IPS-NIHi11 (cell line): Measurements from ENCODE around the gene TRIAP1.

ENCODE experiments used
- DNase-seq: peaks from one replicate; pipeline ENCODE4 v3.0.0; 2012; ENCODE audit warnings: mixed read lengths, low spot score

TRIAP1 gene

DNA sequence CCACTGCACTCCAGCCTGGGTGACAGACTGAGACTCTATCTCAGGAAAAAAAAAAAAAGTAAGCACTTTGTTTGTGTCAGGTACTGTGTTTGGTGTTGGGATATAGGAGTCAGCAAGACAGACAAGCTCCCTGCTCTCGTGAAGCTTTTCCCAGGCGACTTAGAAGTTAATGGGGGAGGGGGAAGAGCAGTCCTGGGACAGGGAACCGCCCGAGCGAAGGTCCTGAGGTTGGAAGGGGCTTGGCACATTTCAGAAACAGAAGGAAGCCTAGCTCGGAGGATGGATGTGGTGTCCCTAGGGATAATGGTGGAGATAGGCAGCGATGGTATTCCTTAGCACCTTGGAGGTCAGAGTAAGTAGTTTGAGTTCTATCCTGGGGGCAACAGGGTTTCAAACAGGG is 16.8 kb downstream of the TRIAP1 start:
- DNase-seq = no peak

DNA sequence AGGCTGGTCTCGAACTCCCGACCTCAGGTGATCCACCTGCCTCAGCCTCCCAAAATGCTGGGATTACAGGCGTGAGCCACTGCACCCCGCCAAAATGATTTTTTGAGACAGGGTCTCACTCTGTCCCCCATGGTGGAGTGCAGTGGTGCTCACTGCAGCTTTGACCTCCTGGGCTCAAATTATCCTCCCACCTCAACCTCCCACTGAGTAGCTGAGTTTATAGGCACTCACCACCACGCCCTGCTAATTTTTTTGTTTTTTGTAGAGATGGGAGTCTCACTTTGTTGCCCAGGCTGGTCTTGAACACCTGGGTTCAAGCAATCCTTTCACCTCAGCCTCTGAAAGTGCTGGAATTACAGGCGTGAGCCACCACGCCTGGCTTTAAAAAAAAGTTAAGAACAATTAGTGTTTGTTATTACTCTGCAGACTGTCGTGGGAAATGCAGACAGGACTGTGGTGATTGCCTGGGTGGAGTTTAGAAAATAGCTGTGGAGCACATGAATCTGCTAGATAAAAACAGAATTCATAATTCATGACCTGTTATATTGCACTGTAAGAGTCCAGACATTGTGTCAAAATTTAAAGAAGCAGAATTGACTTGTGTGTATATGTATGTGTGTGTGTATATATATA is 17.5 kb downstream of the TRIAP1 start:
- no peak for DNase-seq

DNA sequence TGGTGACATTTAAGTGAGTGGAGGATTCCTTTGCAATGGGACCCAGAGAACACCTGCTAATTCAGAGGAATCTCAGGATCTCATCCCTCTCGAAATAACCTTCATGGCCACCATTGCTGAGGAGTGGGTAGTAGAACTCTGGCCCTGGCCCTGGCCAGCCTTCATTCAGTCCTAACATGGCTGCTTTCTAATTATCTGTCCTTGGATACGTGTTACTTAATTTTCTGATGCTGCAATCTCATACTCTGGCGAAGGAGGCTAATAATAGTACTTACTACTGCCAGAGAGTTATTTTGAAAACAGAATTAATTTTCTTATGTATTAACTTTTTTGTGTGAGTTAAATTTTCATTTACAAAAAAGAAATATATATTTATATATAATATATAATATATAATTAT is 20.4 kb downstream of the TRIAP1 start:
- no peak for DNase-seq

DNA sequence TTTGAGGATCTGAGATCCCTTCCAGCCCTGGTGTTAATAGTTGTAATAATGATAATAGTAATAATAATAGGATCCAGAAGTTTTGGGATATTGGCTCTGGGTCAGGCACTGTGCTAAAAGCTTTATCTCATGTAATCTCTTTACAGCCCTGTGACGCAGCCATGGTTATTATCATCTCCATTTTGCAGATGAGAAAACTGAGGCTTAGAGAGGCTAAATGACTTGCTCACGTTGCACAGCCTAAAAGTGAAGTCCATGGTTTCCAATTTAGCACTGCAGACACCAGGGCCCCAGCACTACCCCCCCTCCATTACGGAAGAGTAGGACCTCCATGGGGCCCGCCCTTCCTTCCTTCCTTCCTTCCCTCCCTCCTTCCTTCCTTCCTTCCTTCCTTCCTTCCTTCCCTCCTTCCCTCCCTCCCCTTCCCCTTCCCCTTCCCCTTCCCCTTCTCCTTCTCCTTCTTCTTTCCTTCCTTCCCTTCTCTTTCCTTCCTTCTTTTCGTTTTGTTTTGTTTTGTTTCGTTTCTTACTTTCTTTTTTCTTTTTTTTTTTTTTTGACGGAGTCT is 23.2 kb downstream of the TRIAP1 start:
- DNase-seq = no peak

DNA sequence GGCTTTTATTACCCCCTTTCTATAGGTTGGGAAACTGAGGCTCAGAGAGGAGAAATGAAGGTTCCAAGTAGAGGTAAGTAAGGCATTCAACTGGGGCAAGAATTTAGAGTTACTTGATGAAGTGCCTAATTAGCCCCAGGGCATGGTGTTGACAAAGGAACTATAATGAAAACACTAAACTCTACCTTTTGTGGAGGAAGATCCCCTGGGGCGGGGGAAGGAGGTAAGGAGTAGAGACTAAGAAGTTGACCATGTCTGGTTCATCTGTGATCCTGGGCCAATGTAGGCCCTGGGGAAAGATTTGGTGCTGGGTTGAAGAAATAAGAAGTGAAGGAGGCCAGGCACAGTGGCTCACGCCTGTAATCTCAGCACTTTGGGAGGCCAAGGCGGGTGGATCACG is 24.5 kb downstream of the TRIAP1 start:
- DNase-seq = no peak

DNA sequence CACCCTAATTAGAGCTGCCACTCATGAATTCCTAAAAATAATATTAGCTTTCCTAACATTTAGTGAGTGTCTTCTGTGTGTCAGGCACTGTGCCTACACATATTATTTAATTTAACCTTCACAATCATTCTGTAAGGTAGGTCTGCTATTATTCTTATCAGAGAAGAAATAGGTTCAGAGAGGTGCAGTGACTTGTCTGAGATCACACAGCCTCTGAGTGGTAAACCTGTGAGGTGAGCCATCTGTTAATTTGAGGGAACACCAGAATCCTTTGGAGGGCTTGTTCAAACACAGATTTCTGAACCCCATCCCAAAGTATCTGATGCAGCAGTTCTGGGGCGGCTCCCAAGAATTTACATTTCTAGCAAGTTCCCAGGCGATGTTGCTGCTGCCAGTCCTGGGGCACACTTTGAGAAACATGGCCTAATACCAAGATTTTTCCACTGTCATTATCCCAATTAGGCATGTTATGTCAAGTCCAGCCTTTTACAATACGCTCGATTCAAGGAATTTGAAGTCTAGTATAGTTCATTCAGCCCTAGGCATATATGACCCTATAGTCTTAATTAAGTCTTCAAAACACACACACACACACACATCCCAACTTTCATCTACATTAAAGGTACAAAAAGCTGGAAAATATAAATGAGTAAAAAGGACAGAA is 28.1 kb downstream of the TRIAP1 start:
- DNase-seq = no peak

DNA sequence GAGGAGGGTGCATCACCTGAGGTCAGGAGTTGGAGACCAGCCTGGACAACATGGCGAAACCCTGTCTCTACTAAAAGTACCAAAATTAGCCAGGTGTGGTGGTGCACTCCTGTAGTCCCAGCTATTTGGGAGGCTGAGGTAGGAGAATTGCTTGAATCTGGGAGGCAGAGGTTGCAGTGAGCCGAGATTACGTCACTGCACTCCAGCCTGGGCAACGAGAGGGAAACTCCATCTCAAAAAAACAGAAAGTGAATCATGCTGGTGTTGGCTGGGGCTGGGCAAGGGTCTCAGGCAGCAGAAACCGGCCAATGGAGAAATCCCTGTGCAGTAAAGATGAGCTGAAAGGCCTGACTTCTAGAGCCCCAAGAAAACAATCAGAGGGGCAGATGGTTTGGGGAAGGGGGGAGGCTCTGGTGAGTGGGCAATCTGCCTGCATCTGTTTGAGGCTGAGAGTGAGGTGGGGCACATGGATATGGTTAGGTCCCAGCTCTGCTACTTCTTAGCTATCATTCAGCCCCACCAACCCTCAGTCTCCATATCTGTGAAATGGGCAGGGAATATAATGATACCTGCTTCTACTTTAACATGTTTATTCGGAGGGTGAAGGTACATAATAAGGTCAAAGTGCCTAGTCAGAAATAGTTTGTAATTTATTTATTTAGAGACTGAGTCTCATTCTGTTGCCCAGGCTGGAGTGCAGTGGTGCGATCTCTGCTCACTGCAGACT is 29.5 kb downstream of the TRIAP1 start:
- DNase-seq = no peak

DNA sequence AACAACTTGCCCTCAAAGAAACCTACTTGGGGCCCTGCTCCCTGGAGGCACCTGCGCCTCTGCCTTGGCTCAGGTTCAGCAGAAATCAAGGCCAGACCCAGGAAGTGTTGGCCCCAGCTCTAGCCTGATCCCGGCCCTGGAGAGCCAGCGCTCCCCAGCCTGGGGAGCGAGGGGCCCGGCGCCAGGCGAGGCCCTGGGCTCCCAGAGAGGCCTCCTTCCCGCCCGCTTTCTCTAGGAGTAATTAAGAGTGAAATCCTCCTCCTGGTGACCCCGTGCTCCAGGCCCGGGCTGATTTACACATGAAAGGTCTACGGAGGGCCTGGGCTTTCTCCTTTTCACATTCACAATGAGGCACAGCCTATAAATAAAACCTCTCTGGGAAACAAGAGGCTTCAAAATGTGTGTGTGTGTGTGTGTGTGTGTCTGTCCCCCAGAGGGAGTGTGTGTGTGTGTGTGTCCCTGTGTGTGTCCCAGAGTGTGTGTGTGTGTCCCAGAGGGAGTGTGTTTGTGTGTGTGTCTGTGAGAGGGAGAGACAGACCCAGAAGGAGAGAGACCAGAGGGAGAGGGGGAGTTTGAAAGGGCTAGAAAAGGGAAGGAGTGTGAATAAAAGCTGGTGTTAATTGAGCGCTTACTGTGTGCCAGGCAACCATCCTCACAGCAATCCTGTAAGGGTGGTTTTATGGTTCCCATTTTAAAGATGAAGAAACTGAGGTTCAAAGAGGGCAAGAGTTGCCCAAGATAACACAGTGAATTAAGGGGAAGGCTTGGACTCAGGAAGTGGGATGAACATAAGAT is 32.1 kb downstream of the TRIAP1 start:
- DNase-seq = peak; percentile 89

DNA sequence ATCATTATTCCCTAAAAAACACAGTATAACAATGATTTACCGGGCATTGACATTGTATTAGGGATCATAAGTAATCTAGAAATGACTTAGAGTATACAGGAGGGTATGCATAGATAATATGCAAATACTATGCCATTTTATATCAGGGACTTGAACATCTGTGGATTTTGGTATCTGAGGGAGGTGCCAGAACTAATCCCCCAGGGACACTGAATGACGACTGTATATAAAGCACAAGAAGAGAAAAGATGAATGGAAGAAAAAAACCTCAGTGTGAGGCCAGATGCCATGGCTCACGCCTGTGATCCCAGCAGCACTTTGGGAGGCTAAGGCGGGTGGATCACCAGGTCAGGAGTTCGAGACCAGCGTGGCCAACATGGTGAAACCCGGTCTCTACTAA is 33.8 kb downstream of the TRIAP1 start:
- DNase-seq = no peak

DNA sequence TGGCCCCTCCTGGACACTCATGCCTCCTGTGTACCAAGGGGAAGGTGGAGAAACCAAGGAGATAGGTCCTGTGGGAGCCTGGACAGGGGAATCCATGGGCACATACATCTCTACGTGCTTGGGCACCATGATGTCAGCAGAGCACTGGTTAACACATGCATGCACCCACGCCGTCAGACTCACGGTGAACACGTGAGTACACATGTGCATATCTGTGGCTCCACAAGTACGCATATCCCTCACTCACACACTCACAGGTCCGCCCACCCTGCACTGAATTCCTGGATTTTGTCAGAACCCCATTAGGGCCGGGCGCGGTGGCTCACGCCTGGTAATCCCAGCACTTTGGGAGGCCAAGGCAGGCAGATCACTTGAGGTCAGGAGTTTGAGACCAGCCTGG is 37.4 kb downstream of the TRIAP1 start:
- no peak for DNase-seq

DNA sequence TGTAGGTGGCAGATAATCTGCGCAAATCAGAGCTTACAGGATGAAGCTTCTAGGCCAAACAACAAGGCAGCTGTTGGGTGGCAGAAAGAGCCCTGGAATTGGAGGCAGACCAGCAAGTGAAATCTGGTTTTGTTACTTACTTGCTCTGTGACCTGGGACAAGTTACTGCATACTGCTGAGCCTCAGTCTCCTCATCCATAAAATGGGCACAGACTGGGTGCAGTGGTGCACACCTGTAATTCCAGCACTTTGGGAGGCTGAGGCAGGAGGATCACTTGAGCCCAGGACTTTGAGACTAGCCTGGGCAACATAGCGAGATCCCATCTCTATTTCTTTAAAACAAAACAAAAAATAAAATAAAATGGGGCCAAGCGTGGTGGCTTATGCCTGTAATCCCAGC is 39.6 kb downstream of the TRIAP1 start:
- no peak for DNase-seq

DNA sequence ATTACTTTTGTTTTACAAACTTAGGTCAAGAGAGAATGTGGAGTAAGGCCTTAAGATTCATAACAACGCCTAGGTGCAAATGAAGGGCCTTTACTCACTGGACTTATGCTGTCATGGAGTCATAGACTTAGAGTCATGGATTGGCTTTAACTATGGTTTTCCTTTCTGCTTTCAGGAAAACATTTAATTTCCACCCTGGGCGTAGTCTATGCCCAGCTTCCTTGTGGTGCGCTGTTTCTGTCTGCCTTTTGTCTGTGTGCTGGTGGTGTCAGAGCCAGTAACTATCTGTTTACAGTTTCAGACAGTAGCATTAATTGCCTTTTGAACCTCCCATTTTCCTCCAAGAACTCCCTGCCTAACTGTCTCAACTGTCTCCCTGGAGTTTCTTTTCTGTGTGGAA is 40.1 kb downstream of the TRIAP1 start:
- no peak for DNase-seq

DNA sequence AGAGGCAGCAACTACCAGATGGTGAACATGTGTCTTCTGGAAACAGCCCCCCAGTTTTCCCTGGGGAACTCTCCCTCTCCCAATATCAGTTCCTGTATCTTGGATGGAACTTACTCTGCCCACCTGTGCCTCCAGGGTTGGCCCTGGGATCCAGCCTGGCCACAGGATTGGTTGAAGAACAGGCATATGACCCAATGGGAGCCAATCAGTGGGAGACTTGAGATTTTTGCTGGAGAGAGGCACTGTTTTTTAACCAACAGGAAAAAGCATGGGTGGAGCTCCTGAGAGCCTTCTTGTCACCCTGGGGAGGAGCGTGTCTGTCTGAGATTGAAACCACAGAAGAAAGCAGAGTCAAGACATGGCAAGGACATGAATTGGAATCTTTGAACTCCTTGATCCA is 41.9 kb downstream of the TRIAP1 start:
- DNase-seq = no peak

DNA sequence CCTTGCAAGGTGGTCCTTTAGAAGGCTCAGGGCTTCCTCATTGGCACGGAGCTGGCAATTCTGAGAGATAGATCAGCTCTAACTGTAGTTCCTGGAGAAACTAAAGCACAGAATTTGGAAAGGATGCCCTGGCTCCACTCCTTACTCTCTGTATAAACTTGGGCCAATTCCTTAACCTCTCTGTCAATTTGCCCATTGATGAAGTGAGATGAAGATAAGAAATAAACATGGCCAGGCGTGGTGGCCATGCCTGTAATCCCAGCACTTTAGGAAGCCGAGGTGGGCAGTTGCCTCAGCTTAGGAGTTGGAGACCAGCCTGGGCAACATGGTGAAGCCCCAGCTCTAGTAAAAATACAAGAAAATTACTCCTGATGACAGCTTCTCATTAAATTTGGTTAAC is 42.3 kb downstream of the TRIAP1 start:
- no peak for DNase-seq

DNA sequence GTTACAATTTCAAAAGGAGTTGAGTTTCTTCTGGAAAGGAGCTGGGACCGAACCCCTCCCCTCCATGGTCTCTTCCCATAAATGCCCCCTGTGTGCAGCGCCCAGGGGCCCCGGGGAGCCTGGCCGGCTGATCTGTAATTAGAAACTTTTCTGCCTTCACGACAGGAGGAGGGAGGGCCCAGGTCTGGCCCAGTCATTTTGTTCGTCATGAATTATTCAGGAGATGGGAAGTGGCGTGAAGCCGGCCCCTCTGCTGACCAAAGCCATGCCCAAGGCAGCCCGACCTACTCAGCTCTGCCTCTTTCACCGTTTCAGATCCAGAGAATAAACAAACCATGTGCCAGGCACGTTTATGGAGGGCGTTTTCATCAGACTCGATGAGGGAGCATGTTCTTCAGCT is 44.0 kb downstream of the TRIAP1 start:
- DNase-seq = peak; percentile 72

DNA sequence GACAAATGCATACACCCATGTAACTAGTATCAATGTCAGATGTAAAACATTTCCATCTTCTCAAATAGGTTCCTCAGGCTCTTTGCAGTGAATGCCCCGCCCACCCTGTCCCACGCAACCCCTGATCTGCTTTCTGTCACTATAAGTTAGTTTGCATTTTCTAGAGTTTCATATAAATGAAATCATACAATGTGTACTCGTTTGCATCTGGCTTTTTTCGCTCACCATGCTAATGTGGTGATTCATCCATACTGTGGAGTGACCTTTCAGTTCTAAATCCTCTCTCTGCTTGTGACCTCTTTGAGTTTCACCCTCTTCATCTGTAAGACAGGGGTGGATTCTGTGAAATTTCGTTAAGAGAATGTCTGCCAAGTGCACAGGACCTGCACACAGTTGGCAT is 46.7 kb downstream of the TRIAP1 start:
- no peak for DNase-seq

DNA sequence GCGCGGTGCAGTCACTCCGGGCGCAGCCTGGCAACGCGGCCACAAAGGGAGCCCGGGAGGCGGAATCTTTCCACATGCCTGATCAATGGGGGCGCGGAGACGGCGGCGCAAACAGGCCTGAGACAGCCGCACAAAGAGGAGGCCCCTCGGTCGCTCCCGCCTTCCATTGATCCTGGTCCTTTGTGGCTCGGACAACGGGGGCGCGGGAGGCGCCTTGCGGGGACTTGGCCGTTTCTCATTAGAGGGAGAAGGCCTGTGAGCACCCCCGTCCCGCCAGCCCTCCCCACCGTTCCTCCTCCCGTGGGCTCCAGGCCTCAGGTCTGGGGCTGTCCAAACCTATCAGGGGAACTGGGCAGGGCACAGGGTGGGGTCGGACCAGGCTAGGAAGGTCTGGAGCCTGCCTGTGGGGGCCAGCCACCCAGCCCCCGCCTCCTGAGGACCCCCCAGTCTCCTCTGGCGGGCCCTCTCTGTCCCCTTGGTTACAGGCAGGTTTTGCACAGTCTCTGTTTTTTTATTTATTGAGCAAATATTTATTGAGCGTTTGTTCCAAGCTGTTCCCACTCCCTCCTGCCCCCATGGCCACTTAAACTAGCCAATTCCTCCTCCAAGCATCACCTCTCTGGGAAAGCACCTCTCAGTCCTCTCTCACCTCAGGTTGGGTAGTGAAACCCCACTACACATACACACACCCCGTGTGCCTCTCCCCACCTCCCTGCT is 48.2 kb downstream of the TRIAP1 start:
- no peak for DNase-seq

DNA sequence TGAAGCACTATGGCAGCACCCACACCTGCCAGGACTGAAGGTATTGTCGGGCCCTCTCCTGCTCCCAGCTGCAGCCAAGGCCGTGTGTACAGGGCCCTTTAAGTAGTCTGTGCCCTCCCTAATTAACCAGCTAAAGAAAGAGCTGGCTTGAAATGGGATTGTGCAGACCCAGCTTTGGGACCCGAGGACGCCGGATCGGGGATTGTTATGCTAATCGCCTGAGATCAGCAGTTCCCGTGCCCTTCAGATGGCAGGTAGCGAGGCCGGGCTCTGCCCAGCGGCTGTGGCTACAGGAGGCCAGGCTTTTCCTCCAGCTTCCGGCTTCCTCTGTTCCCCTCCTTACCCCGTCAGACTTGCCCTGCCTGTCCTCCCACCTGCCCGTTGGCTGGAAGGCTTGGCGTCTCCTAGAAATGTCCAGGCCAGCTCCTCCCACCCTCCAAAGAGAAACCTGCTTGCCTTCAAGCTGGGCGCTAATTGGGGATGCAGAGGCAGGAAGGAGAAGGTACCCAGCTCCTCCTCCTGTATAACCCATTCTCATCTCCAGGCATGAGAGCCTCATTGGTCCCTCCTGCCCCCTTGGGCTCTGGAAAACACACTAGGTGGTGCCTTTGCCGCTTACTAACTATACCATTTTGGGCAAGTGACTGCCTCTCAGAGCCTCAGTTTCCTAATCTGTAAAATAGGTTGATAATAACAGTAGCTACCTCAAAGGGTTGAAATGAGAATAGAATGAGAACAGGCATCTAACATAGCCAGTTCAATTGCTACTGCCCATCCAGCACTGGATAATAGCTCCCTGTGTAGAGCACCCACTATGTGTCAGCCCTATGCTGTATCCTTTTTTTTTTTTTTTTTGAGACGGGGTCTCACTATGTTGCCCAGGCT is 51.5 kb downstream of the TRIAP1 start:
- peak; percentile 84 for DNase-seq
